GM19397 (cell line): ENCODE data around the gene SLC2A4.

ENCODE experiments used
- ATAC-seq: cut with Tn5 transposase; IDR thresholded peaks from one replicate; pipeline ENCODE4 v1.9.1; 2021; ENCODE audit warnings: mild to moderate bottlenecking, moderate library complexity; ENCODE audit not compliant: unreplicated experiment

Gene SLC2A4

DNA sequence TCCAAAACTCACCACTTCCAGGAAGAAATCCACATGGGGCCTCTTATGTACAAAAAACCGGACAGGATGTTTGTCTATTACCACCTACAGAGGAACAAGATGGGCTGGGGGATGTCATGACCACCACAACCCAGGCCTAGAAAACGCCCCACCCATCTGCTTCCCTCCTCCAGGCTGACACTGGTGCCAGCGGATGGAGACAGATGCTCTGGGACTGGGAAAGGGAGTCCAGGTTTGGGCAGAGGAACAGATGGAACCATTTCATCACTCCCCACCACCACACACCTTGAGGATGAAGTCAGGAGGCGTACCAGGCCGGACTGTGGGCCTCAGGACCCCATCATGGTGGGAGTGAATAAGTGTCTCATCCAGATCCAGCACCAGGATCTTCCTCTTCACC, 34.7 kb upstream of the SLC2A4 start:
- no peak for ATAC-seq

DNA sequence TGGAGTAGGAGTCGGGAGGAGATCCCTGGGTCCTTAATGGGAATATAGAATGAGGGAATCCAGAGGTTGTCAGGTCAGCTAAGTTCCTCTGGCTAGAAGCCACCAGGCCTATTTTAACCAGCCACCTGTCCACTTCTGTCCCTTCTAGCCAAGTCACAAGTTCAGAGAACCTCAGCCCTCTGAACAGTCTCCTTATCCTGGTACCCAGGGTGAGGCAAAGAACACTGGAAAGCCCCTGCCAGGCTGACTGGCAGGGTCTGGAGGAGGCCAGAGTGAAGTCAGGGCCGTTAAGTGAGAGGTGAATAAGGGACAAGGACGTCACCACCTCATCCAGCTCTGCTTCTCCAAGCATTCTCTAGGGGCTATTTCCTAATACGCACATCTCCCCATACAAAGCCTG, 32.7 kb upstream of the SLC2A4 start:
- ATAC-seq = no peak

DNA sequence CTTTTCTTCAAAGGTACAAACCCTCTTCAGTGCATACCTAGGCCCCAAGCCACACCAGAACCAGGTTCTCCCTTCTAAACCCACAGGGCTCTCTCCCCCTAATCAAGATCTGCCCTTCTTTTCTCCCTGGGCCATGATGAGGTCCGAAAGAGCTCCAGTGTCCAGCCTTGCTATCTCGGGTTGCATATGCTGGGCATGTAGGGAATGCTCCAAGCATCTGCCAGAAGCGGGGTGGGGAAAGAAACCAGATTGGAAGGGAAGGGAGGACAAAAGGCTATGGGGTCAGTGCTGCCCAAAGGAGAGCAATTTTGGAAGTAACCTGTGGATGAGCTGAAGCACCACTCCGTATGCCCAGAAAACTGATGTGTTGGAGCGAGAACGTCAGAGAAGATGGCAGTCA, 32.3 kb upstream of the SLC2A4 start:
- ATAC-seq = no peak

DNA sequence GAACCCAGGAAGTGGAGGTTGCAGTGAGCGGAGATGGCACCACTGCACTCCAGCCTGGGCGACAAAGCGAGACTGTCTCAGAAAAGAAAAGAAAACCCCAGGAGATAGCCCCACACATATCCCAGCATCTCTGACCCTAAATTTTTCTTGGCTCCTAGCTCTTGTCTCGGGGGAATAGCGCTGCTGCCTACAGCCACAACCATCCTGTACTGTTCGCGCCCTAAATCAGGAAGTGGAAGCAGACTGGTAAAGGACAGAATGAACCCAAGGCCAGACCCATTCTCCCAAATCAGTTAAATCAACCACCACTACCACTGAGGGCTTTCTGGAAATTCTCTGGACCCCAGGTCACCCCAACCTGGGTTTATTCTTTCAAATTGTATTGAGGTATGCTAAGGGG, 31.7 kb upstream of the SLC2A4 start:
- no peak for ATAC-seq

DNA sequence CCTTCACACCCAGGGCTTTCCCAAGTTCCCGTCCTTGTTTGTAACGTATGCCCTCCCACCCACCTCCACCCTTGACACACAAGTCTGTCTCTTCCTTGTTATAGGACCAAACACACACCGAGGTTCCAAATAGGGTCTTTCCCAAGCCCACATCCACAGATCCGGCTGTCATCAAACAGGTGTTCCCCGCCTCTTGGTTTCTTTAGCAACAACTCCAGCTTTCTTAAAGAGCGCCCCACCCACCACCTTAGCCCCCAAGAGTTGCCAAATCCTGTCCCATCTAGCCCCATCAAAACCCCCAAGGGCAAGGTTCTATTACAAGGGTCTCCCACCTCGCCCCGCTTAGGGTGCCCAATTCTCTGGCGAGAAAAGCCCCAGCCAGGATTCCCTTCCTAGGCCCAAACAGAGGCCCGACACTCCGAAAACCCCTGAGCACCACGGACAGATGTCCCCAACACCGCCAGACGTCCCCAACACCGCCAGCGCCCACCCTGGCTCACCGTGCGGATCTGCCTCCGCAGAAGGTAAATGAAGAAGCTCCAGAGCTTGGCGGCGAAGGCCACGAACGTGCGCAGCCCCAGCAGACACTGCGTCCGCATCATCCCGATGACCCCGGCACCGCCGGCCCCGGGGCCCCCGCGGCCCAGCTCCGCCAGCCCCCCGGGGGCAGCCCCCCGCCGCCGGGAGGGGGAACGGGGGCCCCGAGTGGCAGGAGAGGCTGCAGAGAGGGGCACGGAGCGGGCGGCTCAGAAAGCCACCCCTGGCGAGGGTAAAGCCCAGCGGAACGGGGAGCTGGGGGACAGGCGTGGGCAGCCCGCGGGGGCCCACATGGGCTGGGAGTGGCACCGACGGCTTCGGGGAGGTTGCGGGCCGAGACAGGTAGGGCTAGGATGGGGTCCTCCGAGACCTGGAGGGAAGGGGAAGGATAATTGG, 30.6 kb upstream of the SLC2A4 start:
- ATAC-seq = no peak

DNA sequence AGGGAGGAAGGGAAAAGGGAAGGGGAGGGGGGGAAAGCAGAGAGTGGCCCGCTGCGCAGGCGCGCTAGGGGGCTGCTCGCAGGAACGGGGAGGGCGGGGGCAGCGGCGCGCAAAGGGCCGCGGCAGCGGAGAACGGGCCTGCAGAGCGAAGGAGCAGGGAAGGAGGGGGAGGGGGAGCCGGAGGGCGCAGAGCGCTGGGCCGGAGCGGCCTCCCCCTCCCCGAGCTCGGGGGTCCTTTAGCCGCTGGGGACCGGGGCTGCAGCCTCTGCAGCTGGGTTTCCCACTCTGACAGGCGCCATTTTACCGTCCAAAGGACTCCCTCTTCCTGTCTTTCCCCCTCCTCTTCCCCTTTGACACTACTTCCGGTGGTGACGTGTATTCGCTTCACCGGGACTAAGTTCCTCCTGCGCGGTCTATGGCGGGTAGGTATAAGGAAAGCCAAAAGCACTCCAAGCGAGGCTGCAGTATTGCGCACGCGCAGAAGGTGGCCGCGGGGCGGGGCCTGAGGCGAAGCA, 29.8 kb upstream of the SLC2A4 start, which contains the start of gene CTDNEP1:
CTDNEP1 (minus strand) TSS at position 74 of the 515 bp plus-strand sequence. CDS start 438 bp downstream, outside the sequence.
- peak; percentile 81 for ATAC-seq

DNA sequence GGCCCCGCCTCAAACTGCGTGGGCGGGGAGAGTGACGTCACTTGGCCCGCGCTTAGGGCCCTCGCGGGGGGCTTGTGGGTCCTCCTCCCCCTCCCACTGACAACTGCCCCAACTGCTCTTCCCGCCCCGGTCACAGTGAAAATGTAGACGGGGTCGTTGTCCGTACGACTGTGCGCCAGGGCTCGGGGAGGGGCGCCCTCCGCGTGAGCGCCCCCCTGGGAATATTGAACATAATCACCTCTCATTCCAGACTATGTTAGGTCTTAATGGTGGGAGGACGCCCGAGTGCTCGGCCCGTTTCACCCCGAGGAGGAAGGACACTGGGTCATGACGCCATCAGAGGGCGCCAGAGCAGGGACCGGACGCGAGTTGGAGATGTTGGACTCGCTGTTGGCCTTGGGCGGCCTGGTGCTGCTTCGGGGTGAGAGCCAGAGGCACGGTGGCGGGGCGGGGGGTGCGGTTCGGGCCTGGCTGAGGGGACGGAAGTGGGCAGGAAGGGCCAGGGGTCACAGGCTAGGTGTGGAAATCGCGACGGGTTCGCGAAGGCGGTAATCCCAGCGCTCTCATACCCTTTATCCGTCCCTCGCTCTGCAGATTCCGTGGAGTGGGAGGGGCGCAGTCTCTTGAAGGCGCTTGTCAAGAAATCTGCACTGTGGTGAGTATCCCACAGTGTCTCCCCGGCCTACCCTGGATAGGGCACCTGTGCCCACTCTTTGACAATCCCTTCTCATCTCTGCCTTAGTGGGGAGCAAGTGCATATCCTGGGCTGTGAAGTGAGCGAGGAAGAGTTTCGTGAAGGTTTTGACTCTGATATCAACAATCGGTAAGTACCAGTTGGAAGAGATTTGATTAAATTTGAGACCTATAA, 29.1 kb upstream of the SLC2A4 start, which contains the start of gene ELP5:
ELP5 (plus strand) TSS at position 40 of the 868 bp plus-strand sequence; CDS start at position 376, 336 bp downstream.
- peak; percentile 45 for ATAC-seq

DNA sequence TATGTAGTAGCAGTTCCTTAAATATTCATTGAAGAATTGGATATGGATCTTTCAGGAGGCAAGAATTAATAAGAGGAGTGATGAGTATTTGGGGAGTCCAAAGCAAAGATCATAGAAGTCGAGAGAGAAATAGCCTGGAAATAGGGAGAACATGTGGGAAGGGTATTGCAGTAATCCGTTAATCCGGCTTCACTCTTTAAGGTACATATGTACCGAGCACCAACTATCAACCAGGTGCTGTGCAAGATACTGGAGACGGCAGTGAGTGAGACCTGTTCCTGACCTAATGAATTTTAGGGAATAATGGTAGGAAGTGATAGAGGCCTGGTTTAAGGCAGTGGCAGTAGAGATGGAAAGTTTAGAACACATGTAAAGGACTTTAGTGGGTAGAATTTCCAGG, 28.4 kb upstream of the SLC2A4 start:
- no peak for ATAC-seq

DNA sequence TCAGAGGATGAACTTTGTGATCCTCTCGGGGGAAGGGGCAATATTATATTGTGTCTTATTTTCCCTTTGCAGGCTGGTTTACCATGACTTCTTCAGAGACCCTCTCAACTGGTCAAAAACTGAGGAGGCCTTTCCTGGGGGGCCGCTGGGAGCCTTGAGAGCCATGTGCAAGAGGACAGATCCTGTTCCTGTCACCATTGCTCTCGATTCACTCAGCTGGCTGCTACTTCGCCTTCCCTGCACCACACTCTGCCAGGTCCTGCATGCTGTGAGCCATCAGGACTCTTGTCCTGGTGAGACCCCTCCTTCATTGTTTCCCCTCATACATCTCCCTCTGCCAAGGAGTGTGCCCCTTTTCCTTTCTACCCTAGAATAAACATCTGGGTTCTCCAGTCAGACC, 27.0 kb upstream of the SLC2A4 start:
- no peak for ATAC-seq

DNA sequence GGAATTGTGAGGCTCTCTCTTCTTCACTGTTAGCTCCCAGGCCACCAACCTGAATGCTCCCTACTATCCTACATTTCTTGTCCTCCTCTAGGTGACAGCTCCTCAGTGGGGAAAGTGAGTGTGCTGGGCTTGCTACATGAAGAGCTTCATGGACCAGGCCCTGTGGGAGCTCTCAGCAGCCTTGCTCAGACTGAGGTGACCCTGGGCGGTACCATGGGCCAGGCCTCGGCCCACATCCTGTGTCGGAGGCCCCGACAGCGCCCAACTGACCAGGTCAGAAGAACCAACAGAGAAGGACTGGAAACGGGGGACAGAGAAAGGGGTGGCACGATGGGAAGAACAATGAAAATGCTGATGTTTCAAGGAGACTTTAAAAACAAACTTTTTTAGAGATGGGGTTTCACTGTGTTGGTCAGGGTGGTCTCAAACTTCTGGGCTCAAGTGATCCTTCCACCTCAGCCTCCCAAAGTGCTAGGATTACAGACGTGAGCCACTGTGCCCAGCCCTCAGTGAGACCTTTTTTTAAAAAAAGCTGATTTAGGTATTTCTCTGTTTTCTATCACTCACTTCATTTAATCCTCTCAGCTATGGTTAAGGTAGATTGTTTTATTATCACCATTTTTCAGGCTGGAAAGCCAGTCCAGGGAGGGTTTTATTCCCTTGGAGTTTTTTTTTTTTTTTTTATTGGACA, 24.6 kb upstream of the SLC2A4 start:
- ATAC-seq = no peak

DNA sequence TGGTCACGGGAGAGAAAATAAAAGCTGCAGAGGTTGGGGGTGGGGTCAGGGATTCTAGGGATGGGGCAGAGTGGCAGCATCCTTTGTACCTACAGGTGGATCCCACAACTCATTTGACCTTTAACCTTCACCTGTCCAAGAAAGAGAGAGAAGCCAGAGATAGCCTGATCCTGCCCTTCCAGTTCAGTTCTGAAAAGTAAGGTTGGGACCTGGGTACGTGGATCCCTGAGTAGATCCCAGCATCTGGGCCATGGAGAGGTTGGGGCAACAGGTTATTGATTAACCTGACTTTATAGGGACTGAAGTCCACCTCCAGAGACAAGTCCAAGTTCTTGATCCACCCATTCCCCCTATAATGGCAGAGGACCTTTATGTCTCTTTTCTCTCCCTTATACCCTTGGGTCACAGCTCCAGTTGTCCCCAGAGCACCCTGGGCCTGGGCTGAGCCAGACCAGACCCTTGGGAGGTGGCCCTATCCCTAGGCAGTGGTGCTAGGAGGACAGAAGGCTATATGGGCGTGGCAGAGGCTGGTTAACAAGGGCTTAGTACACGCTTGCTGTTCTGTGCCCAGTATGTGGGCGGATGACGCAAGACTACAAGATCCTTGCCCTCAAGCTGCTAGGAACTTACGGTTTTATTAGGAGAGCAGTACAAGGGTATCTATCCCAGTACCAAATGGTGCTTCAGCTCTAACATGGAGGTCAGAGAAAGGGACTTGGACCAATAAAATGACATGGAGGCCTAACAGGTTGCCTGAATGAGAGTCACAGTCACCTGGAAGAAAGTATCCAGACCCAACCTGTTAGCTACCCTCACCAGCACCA, 22.6 kb upstream of the SLC2A4 start:
- no peak for ATAC-seq

DNA sequence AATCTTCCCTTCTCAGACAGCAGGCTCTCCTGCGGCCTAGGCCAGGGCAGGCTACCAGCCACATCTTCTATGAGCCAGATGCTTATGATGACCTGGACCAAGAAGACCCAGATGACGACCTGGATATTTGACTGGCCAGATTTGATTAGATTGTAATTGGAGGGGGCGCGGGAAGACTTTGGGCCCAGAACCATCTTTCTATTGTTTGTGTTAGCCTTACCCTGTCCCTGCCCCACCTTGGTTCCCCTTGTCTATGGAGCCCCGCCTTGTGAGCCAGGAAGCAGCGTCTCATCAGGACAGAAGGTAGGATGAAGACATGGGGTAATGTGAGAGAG, 22.0 kb upstream of the SLC2A4 start:
- no peak for ATAC-seq

DNA sequence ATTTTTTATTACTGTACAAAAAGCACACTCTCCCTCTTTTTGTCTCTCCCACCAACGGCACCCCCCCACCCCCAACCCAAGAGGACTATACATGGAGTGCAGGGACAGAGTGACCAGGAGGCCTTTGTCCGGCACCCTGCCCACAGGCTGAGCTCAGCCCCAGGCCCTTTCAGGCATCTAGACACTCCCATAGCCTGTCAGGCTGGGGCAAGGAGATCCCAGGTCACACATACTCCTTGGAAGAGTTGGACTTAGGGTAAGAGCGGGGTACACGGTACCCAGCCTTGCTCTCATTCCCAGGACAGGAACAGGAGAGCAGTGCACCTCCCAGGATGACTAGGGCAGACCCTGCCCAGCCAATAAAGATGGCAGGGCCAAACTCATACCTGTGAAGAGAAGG, 21.4 kb upstream of the SLC2A4 start:
- no peak for ATAC-seq

DNA sequence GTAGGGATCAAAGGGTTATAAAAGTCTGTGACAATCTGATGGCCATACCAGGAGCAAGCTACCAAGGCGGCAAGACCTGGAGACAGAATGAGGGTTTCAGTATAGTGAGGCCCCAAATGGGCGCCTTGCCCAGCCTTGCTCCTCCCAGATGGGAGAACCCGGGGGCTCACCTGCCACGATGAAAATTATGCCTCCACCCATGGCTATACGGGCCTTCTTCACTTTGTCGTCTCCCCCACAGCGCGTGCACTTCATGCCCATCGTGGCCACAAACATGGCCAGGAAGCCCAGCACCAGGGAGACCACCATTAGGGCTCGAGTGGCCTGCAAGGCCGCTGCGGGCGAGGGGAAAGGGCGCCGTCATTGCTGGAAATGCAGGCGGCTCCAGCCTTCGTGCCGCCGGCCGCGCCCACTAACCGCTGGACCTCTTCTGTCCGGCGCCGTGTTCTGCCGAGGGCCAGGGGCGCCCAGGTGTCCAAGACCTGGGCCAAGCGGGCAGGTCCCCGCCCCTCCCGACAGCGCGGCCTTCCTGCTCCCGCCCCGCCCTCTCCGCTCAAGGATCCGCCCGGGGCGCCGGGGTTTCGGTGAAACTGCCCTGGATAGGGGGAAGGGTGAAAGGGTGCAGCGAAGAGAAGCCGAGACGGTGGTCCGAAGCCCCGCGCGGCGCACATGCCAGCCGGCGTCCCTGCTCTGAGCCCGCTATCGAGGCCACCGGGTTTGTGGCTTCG, 20.7 kb upstream of the SLC2A4 start:
- ATAC-seq = no peak

DNA sequence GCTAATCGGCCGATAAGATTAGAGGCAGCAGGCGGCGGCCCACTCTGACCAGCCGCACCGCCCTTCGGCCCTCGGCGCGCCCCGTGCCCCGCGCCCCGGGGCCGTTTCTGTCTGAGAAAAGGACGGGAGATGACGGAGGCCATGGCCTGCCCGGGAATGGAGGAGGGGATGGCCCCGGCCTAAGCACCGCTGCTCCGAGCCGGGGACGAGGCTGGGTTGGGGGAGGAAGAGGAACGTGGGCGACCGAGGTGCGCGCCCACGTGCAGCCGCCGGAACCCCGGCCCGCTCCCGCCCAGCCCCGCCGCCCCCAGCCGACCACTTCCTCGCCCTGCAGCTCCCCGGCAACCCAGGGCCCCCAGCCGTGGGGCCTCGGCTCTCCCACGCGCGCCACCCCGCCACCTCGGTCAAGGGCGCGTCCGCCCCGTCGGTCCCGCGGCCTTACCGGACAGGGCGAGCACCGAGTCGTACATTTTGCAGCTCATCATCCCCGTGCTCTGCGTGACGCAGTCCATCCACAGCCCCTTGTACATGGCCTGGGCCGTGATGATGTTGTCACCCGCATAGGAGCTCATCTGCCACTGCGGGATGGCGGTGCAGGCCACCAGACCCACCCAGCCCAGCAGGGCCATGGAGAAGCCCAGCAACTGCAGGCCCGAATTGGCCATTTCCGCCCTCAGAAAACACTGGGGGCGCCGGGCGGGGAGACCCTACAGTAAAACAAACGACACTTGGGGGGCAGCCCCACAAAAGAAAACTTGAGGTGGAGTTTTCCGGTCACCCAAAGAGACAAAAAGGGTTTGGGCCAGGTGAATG, 19.9 kb upstream of the SLC2A4 start:
- ATAC-seq = no peak

DNA sequence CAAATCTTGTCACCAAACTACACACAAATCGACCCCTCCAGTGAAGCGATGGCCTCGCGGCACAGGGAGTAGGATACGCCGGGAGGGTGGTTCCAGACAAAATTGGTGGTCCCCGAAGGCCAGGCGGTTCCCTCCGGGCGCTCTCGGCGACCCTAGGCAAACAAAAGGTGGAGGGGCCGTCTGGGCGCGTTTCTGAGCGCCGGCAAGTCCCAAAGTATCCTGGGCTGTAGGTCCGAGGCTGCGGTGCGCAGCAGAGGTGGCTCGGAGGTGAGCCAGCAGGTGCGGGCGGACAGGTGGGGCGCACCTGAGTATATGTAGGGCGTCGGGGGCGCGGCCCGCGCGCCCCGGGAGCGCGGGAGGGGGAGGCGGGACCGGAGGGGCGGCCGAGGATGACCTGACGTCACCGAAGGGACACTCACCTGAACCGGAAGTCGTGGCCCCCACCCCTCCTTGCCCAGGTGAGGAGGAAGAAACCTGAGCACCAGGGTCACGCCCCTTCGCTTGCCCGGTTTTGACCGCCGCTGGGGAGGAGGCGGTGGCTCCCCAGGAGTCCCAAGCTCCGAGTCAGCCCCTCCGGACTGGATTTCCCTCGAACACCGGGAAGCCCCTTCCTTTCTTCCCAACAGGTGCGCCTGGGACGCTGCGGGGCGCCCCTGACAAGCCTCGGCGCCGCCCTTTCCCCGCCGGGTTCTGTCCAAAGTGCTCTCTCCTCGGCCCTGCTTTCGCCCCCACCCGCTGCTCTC, 19.2 kb upstream of the SLC2A4 start, which contains the start of gene CLDN7:
CLDN7 (minus strand) TSS at position 287 of the 743 bp plus-strand sequence. CDS start 435 bp downstream, outside the sequence.
- no peak for ATAC-seq

DNA sequence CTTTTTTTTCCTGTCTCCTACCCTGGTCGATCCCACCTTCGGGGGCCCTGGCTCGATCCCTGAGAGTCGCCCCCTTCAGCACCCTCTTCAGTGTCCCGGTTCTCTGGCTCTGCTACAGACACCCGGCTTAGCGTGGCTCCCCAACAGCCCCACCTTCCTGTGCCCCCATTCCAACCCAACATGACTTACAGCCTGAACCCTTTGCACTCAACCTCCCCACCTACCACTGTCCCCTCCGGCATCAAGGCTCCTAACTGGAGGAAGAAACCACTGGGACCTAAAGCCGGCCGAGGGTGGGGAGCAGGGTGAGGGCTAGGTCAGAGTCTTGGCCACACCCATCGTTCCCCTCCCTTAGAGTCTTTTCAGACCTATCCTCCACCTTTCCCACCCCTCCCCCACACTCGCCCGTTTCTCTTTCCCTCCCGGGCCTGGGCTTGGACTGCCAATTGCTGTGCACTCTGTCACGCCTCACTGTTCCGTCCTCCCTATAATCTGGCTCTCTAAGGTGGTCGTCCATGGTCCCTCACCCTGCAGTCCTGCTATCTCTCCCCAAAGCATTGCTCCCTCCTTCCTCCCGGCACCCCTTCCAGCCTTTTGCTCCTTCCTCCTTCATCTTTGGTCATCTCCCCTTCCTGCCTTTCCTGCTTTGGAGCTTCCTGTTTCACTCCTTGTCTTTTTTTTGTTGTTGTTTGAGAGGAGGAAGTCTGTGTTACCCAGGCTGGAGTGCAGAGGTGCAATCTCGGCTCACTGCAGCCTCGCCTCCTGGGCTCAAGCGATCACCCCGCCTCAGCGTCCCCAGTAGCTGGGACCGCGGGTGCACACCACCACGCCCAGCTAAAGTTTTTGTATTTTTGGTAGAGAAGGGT, 18.4 kb upstream of the SLC2A4 start:
- no peak for ATAC-seq
